ENCODE measurements around the gene BLVRA.
"Not testable (repeated sequence)": the region's sequence is repeated elsewhere in the genome, so short reads cannot be mapped to it uniquely, and the experiment has no call there.

The BLVRA gene

GRCh38 chr7:43768887-43769272 is 10.4 kb downstream of the BLVRA start:
- no peak for DNase-seq

GRCh38 chr7:43769281-43769680 is 10.8 kb downstream of the BLVRA start:
- no peak for DNase-seq

- no peak for DNase-seq
These were observed 11.4 kb downstream of the BLVRA start for GRCh38 chr7:43769791-43770465.

- no peak for DNase-seq
These were observed 12.6 kb downstream of the BLVRA start for GRCh38 chr7:43771128-43771527.

- no peak for DNase-seq
These were observed 13.1 kb downstream of the BLVRA start for GRCh38 chr7:43771573-43771972.

GRCh38 chr7:43773268-43773667 is 14.8 kb downstream of the BLVRA start:
- DNase-seq = not testable (repeated sequence)

- not testable (repeated sequence) for DNase-seq
These were observed 16.8 kb downstream of the BLVRA start for GRCh38 chr7:43775255-43775654.

- DNase-seq = not testable (repeated sequence)
These were observed 20.0 kb downstream of the BLVRA start for GRCh38 chr7:43778293-43779044.

- DNase-seq = no peak
These were observed 20.7 kb downstream of the BLVRA start for GRCh38 chr7:43779045-43779812.

GRCh38 chr7:43781726-43782607 is 23.5 kb downstream of the BLVRA start:
- DNase-seq = no peak

- no peak for DNase-seq
These were observed 24.5 kb downstream of the BLVRA start for GRCh38 chr7:43782768-43783555.

- no peak for DNase-seq
These were observed 25.6 kb downstream of the BLVRA start for GRCh38 chr7:43784030-43784584.

GRCh38 chr7:43784585-43785087 is 26.2 kb downstream of the BLVRA start:
- DNase-seq = not testable (repeated sequence)

- no peak for DNase-seq
These were observed 26.9 kb downstream of the BLVRA start for GRCh38 chr7:43785420-43785819.

GRCh38 chr7:43787771-43788170 is 29.3 kb downstream of the BLVRA start:
- DNase-seq = no peak

- DNase-seq = no peak
These were observed 31.5 kb downstream of the BLVRA start for GRCh38 chr7:43790006-43790405.

GRCh38 chr7:43790834-43791233 is 32.4 kb downstream of the BLVRA start:
- no peak for DNase-seq

GRCh38 chr7:43791665-43792064 is 33.2 kb downstream of the BLVRA start:
- no peak for DNase-seq

- no peak for DNase-seq
These were observed 34.1 kb downstream of the BLVRA start for GRCh38 chr7:43792471-43793150.

Data from anterior cingulate cortex (tissue), 58 donors.